Measurements from ENCODE around the gene CLCC1. TPM values are rescaled to one million over a fixed set of nuclear protein-coding genes. Genes with fewer than 3 reads are reported as not detected.

CLCC1 gene
- total RNA-seq (2022; extraction: Qiagen RNA extraction; ENCODE audit: low read depth), result 15.5 to 17.2 TPM (median 16.1 TPM) in 5 replicates

GRCh38 chr1:108963052-108963686, at the start of gene CLCC1:
Gene CLCC1, minus strand, starts transcription at chr1:108963484. Its CDS starts 13,047 bp downstream, at chr1:108950437.

Other genes starting within 250 kb of the CLCC1 start
- gene STXBP3, start 216.8 kb downstream of the CLCC1 start, total RNA-seq (2022; extraction: Qiagen RNA extraction; ENCODE audit: low read depth), result 12.9 to 28.8 TPM (median 22.6 TPM) in 5 replicates
- gene AKNAD1, start 106.4 kb downstream of the CLCC1 start, total RNA-seq (2022; extraction: Qiagen RNA extraction; ENCODE audit: low read depth), result 0.69 to 2.0 TPM (median 0.94 TPM) in 5 replicates
- 14.3 to 20.4 TPM (median 15.9 TPM) in 5 replicates for gene GPSM2, start 86.5 kb downstream of the CLCC1 start, total RNA-seq (2022; extraction: Qiagen RNA extraction; ENCODE audit: low read depth)
- gene WDR47, start 78.6 kb upstream of the CLCC1 start, total RNA-seq (2022; extraction: Qiagen RNA extraction; ENCODE audit: low read depth), result 4.4 to 7.2 TPM (median 7.1 TPM) in 5 replicates
- gene TAF13, start 112.5 kb upstream of the CLCC1 start, total RNA-seq (2022; extraction: Qiagen RNA extraction; ENCODE audit: low read depth), result 16.1 to 39.7 TPM (median 28.1 TPM) in 5 replicates
- 8.1 to 11.7 TPM (median 10.0 TPM) in 5 replicates for gene TMEM167B, start 127.3 kb upstream of the CLCC1 start, total RNA-seq (2022; extraction: Qiagen RNA extraction; ENCODE audit: low read depth)
- gene ELAPOR1, start 150.6 kb upstream of the CLCC1 start, total RNA-seq (2022; extraction: Qiagen RNA extraction; ENCODE audit: low read depth), result 0.37 to 1.5 TPM (median 0.51 TPM) in 5 replicates

Measured in A549 treated with RU486 at 1 μM for 4 hours (cell line).